Transverse colon (tissue), 4 donors: ENCODE measurements around the gene TERB1. TPM values are rescaled to one million over a fixed set of nuclear protein-coding genes. Genes with fewer than 3 reads are reported as not detected.

Source experiments
- DNase-seq: peaks from one replicate; pipeline ENCODE4 v3.0.0-alpha.2; 2019
- H3K27ac ChIP-seq, 4 donors: fragments of 200-600 bp; sonication (generic); 2 replicates each; pipeline ENCODE4 v1.5.1; 2016 to 2018; ENCODE audit warnings: inconsistent platforms in 4 of 4
- H3K27me3 ChIP-seq: fragments of 200-600 bp; sonication (generic); 2 replicates; pipeline ENCODE4 v1.5.1; 2017; ENCODE audit warnings: inconsistent platforms
- H3K36me3 ChIP-seq, 4 donors: fragments of 200-600 bp; sonication (generic); 2 replicates each; pipeline ENCODE4 v1.5.1; 2017 to 2019; ENCODE audit warnings: inconsistent platforms in 4 of 4
- H3K4me1 ChIP-seq, 4 donors: fragments of 200-600 bp; sonication (generic); 2 replicates each; pipeline ENCODE4 v1.5.1; 2017 to 2020; ENCODE audit warnings: inconsistent platforms in 4 of 4
- H3K4me3 ChIP-seq, 4 donors: fragments of 200-600 bp; sonication (generic); 1 replicate in 1 of 4; 2 replicates in 3 of 4; pipeline versions ENCODE4 v1.5.1 to v1.6.1; 2017 to 2019; ENCODE audit warnings: inconsistent platforms in 4 of 4
- H3K9me3 ChIP-seq, 2 donors: fragments of 200-600 bp; sonication (generic); 2 replicates each; pipeline ENCODE4 v1.5.1; 2017 to 2019; ENCODE audit warnings: inconsistent platforms in 2 of 2
- CTCF ChIP-seq, 5 experiments: fragments of 200-600 bp in 3 of 5; fragments of 450-650 bp in 2 of 5; sonication (generic) in 3 of 5; IDR thresholded peaks; 1 replicate in 2 of 5; 2 replicates in 3 of 5; pipeline ENCODE4 v1.5.1; 2016 to 2017; ENCODE audit warnings: antibody characterized with exemption in 5 of 5, inconsistent platforms in 3 of 5, mild to moderate bottlenecking in 2 of 5, moderate library complexity in 1 of 5
- EP300 ChIP-seq: sonication (generic); formaldehyde crosslinking; IDR thresholded peaks from one replicate; pipeline ENCODE4 v1.6.1; 2017; ENCODE audit warnings: antibody characterized with exemption, low read depth
- POLR2A ChIP-seq: fragments of 450-650 bp; IDR thresholded peaks from one replicate; pipeline ENCODE4 v1.6.1; 2016; ENCODE audit warnings: antibody characterized with exemption, mild to moderate bottlenecking, moderate library complexity
- POLR2AphosphoS5 ChIP-seq, 3 donors: sonication (generic); formaldehyde crosslinking; IDR thresholded peaks; one replicate each; pipeline ENCODE4 v1.6.1; 2016; ENCODE audit warnings: antibody characterized with exemption in 3 of 3
- WGBS, 2 donors: methylation state at CpG; one replicate each; pipeline ENCODE4 v1.1.5; 2018; ENCODE audit warnings: low coverage in 1 of 2; 5-methylcytosine and 5-hydroxymethylcytosine counted together
- in situ Hi-C, 4 donors: fragments of 200-750 bp; cut with MboI; loops; one replicate each; pipeline versions ENCODE4 v1.15.0 to v1.15.1; 2017; ENCODE audit warnings: low sequenced_read_pairs in 3 of 4, low pct_ligation_motif_present in 1 of 4, low pct_unique_long_range_greater_than_20kb in 1 of 4
- intact Hi-C: fragments of 100-400 bp; cut with DNase I; formaldehyde crosslinking; loops from one replicate; pipeline ENCODE4 v1.15.1; 2023; ENCODE audit warnings: low total_unique reads
- total RNA-seq, 4 donors: library from RNA; depleted of rRNA; stranded (reverse); fragments of >200 nt; gene quantifications; one replicate each; pipeline ENCODE4 v1.1.0, GENCODE V29; 2016

Gene TERB1
- total RNA-seq, 4 donors from 2014 or later, result 0.32 TPM; not detected in 3

- WGBS, 2 donors, result 90% methylated on average over 5 of the region's 5 CpGs; no CpG with 5 or more reads in 1 of the 2 donors
- Histone ChIP-seq H3K4me3 (no peak overlapping the region), H3K36me3 (no peaks in the 10 kb centered on the region), H3K4me1 (peaks cover 3 to 7% (median 5%) of the 10 kb centered on the region in 4 donors), H3K27ac (no peak overlapping the region), H3K9me3 (no peaks in the 10 kb centered on the region), H3K27me3 (no peaks in the 10 kb centered on the region)
- in situ Hi-C loops (no loop called here), intact Hi-C loops (no loop called here)
- DNase-seq, result no peak
- TF ChIP-seq EP300, result no peak
- no peak for TF ChIP-seq POLR2AphosphoS5 (IDR thresholded peaks at IDR 0.05)
- no peak for TF ChIP-seq CTCF (IDR thresholded peaks at IDR 0.05)
- no peak for TF ChIP-seq POLR2A
These were observed 33.4 kb upstream of the TERB1 start for GRCh38 chr16:66834746-66835145.

- in situ Hi-C loops (no loop called here), intact Hi-C loops (no loop called here)
- Histone ChIP-seq H3K27me3 (no peaks in the 10 kb centered on the region), H3K9me3 (no peaks in the 10 kb centered on the region), H3K4me1 (peaks cover 6 to 18% (median 12%) of the 10 kb centered on the region in 4 donors), H3K4me3 (no peak overlapping the region), H3K36me3 (no peaks in the 10 kb centered on the region), H3K27ac (no peak overlapping the region)
- TF ChIP-seq POLR2AphosphoS5 (IDR thresholded peaks at IDR 0.05), result no peak
- no peak for TF ChIP-seq CTCF (IDR thresholded peaks at IDR 0.05)
- no peak for TF ChIP-seq EP300
- TF ChIP-seq POLR2A, result no peak
- 68 to 72% methylated on average over 5 to 7 of the region's 7 CpGs for WGBS, 2 donors
- no peak for DNase-seq
These were observed 31.4 kb upstream of the TERB1 start for GRCh38 chr16:66832661-66833305.

- 83 to 86% methylated on average over 3 of the region's 3 CpGs for WGBS, 2 donors
- no peaks in the 10 kb centered on the region for H3K27me3 ChIP-seq
- peaks cover 0 to 1% (median 0%) of the 10 kb centered on the region in 4 donors for H3K36me3 ChIP-seq
- H3K9me3 ChIP-seq, result no peaks in the 10 kb centered on the region
- DNase-seq, result peak; percentile 26
- in situ Hi-C loops, result no loop called here
- no peak overlapping the region for H3K27ac ChIP-seq
- intact Hi-C loops, result no loop called here
- H3K4me1 ChIP-seq, result peaks cover 6 to 18% (median 12%) of the 10 kb centered on the region in 4 donors
- H3K4me3 ChIP-seq, result no peak overlapping the region
- TF ChIP-seq POLR2AphosphoS5 (IDR thresholded peaks at IDR 0.05) (no peak), EP300 (no peak), CTCF (IDR thresholded peaks at IDR 0.05) (no peak), POLR2A (no peak)
These were observed 30.8 kb upstream of the TERB1 start for GRCh38 chr16:66832190-66832589.

DNA sequence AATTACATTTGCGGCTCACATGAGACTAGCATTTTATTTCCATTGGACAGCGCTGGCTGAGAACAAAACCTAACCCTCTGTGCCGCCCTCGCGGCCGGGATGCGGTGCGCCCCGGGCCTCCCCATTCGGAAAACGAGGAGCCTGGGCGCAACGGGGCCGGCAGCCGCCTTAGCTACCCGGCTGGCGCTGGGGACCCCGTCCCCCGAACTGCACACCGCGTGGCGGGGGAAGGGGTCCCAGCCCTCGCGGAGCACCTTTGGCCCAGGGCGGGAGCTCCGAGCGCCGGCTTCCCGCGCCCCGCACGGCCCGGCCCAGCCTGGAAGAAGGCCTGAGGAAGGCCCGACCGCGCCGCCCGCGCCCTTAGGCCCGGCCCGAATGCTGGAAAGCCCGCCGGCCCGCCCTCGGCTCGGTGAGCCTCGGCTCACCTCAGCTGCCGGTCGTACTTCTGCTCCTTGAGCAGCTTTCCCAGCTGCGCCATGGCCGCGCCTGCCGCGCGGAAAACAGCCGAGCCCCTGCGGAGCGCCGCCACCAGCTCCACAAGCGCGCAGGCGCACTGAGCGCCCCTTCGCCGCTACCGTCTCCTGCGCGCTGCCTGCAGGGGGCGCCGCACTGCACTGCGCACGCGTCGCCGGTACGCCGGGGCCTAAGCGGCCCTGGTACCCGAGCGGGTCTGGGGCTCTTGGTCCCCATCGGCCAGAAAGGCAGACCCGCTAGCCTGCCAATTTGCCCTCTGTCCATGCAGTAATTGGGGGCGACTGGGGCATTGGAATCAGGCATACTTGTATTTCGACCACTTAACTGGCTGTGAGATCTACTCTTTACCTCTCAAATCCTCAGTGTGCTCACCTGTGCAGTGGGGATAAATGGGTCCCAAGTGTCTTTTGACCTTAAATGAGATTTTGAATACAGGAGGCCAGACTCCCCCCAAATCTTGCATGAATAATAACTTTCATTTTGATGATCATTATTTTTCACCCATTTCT is 29.3 kb upstream of the TERB1 start, which contains the start of gene NAE1:
TSS of gene NAE1 (minus strand) at position 555 of the 983 bp plus-strand sequence. CDS start at position 478, 77 bp downstream.
- 0 to 1% methylated on average over 5 to 49 of the region's 84 CpGs for WGBS, 2 donors
- in situ Hi-C loops, result no loop called here
- Histone ChIP-seq H3K4me1 (peaks cover 6 to 18% (median 12%) of the 10 kb centered on the region in 4 donors), H3K9me3 (no peaks in the 10 kb centered on the region), H3K36me3 (peaks cover 0 to 12% (median 5%) of the 10 kb centered on the region in 4 donors), H3K27ac (peak within 1 kb of the TSS; percentile 91 to 95 (median 94)), H3K27me3 (no peaks in the 10 kb centered on the region), H3K4me3 (peak within 1 kb of the TSS; percentile 71 to 95 (median 90))
- TF ChIP-seq CTCF (IDR thresholded peaks at IDR 0.05), result peak; percentile 83 to 99 (median 98)
- TF ChIP-seq POLR2AphosphoS5 (IDR thresholded peaks at IDR 0.05), result peak; percentile 83 to 95 (median 93)
- TF ChIP-seq POLR2A, result peak; percentile 87
- TF ChIP-seq EP300, result no peak
- intact Hi-C loops, result loop anchor here (2.0 kb wide), 1 partner anchor 36 kb away; no protein-coding TSS in a partner anchor
- peak; percentile 90 for DNase-seq
